Measurements from ENCODE around the gene CSMD2. TPM values are rescaled to one million over a fixed set of nuclear protein-coding genes. Genes with fewer than 3 reads are reported as not detected.
"Not testable (repeated sequence)": the region's sequence is repeated elsewhere in the genome, so short reads cannot be mapped to it uniquely, and the experiment has no call there.

Gene CSMD2
- total RNA-seq, 1 experiment from 2014 or later = not detected

- no peaks in the 10 kb centered on the region for H3K9me2 ChIP-seq (ENCODE audit: insufficient read depth)
- no peaks in the 10 kb centered on the region for H3K36me3 ChIP-seq (ENCODE audit: low read depth)
- POLR2A ChIA-PET (ENCODE audit: unreplicated experiment) = no interaction called here
- no peak overlapping the region for H3K4me2 ChIP-seq
- H4K20me1 ChIP-seq (ENCODE audit: insufficient read depth) = no peaks in the 10 kb centered on the region
- H3K4me3 ChIP-seq = no peak overlapping the region
- no peak overlapping the region for H3K27ac ChIP-seq
- CTCF ChIA-PET = interaction anchor here (0.7 kb wide), 1 partner anchor 159 kb away, joined by 3 read pairs; no protein-coding TSS in a partner anchor
- no peak overlapping the region for H2AFZ ChIP-seq
- BruUV-seq (replicated peaks) = no TSS peak
- intact Hi-C loops (cut with micrococcal nuclease; ENCODE audit: unreplicated experiment) = no loop called here
- DNase-seq = no peak
- peaks cover 31% of the 10 kb centered on the region for H3K27me3 ChIP-seq (ENCODE audit: insufficient read depth, low read depth)
- H3K79me2 ChIP-seq (ENCODE audit: low read depth) = no peaks in the 10 kb centered on the region
- no peak for TF ChIP-seq EZH2 (IDR thresholded peaks at IDR 0.05; ENCODE audit: low read depth)
- TF ChIP-seq, protein P1, sequence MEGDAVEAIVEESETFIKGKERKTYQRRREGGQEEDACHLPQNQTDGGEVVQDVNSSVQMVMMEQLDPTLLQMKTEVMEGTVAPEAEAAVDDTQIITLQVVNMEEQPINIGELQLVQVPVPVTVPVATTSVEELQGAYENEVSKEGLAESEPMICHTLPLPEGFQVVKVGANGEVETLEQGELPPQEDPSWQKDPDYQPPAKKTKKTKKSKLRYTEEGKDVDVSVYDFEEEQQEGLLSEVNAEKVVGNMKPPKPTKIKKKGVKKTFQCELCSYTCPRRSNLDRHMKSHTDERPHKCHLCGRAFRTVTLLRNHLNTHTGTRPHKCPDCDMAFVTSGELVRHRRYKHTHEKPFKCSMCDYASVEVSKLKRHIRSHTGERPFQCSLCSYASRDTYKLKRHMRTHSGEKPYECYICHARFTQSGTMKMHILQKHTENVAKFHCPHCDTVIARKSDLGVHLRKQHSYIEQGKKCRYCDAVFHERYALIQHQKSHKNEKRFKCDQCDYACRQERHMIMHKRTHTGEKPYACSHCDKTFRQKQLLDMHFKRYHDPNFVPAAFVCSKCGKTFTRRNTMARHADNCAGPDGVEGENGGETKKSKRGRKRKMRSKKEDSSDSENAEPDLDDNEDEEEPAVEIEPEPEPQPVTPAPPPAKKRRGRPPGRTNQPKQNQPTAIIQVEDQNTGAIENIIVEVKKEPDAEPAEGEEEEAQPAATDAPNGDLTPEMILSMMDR (conservative IDR thresholded peaks at IDR 0.05) = no peak
- peaks cover 6% of the 10 kb centered on the region; the same call in 1 of the 2 replicates for H3K9me3 ChIP-seq (ENCODE audit: insufficient read depth, low read depth)
- no peaks in the 10 kb centered on the region for H3K4me1 ChIP-seq (replicated peaks; ENCODE audit: insufficient read depth)
- no peaks in the 10 kb centered on the region for H3F3A ChIP-seq (ENCODE audit: insufficient read depth, low read depth)
Measured at GRCh38 chr1:33515607-33516006, 649.4 kb downstream of the CSMD2 start.

DNA sequence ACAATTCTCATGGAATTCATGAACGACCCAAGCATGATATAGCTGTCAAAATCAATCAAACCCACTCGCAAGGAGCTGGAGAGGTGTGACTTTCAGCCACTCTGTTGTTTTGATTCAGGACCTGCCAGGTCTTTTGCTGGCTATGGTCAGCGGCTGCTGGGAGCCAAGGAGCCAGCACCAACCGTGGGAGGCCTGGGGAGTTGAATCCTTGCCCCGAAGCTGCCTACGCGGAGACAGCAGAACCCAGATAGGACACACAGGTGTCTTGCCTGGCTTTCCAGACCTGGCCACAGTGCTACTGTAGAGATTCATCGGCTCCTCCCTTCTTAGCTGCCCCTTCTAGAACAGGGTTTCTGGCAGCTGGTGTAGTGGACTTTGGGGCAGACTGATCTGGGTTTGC lies 649.9 kb downstream of the CSMD2 start:
- intact Hi-C loops (cut with micrococcal nuclease; ENCODE audit: unreplicated experiment) = no loop called here
- no peaks in the 10 kb centered on the region for H3K4me1 ChIP-seq (replicated peaks; ENCODE audit: insufficient read depth)
- no peaks in the 10 kb centered on the region for H4K20me1 ChIP-seq (ENCODE audit: insufficient read depth)
- H2AFZ ChIP-seq = no peak overlapping the region
- CTCF ChIA-PET = no interaction called here
- no peak overlapping the region for H3K4me3 ChIP-seq
- POLR2A ChIA-PET (ENCODE audit: unreplicated experiment) = no interaction called here
- H3K79me2 ChIP-seq (ENCODE audit: low read depth) = no peaks in the 10 kb centered on the region
- TF ChIP-seq EZH2 (IDR thresholded peaks at IDR 0.05; ENCODE audit: low read depth) = no peak
- TF ChIP-seq, protein P1 (conservative IDR thresholded peaks at IDR 0.05) = no peak
- H3F3A ChIP-seq (ENCODE audit: insufficient read depth, low read depth) = no peaks in the 10 kb centered on the region
- no peak overlapping the region for H3K4me2 ChIP-seq
- peaks cover 6% of the 10 kb centered on the region; the same call in 1 of the 2 replicates for H3K9me3 ChIP-seq (ENCODE audit: insufficient read depth, low read depth)
- BruUV-seq (replicated peaks) = no TSS peak
- H3K27me3 ChIP-seq (ENCODE audit: insufficient read depth, low read depth) = peaks cover 26% of the 10 kb centered on the region
- no peaks in the 10 kb centered on the region for H3K9me2 ChIP-seq (ENCODE audit: insufficient read depth)
- no peak for DNase-seq
- no peaks in the 10 kb centered on the region for H3K36me3 ChIP-seq (ENCODE audit: low read depth)
- no peak overlapping the region for H3K27ac ChIP-seq

- peak in 1 of 2 experiments; percentile 69 for DNase-seq
- Histone ChIP-seq H3K4me1 (replicated peaks; ENCODE audit: insufficient read depth) (no peaks in the 10 kb centered on the region), H3K79me2 (ENCODE audit: low read depth) (no peaks in the 10 kb centered on the region), H3K27me3 (ENCODE audit: insufficient read depth, low read depth) (peaks cover 12% of the 10 kb centered on the region; the same call in 1 of the 2 replicates), H3K27ac (no peak overlapping the region), H3K9me3 (ENCODE audit: insufficient read depth, low read depth) (peaks cover 6% of the 10 kb centered on the region; the same call in 1 of the 2 replicates), H3F3A (ENCODE audit: insufficient read depth, low read depth) (no peaks in the 10 kb centered on the region), H3K9me2 (ENCODE audit: insufficient read depth) (no peaks in the 10 kb centered on the region), H4K20me1 (ENCODE audit: insufficient read depth) (no peaks in the 10 kb centered on the region), H2AFZ (no peak overlapping the region), H3K36me3 (ENCODE audit: low read depth) (no peaks in the 10 kb centered on the region), H3K4me2 (no peak overlapping the region), H3K4me3 (no peak overlapping the region)
- no peak for TF ChIP-seq EZH2 (IDR thresholded peaks at IDR 0.05; ENCODE audit: low read depth)
- TF ChIP-seq, protein P1 (conservative IDR thresholded peaks at IDR 0.05) = no peak
- ChIA-PET POLR2A (ENCODE audit: unreplicated experiment) (interaction anchor here (0.6 kb wide), 1 partner anchor 1440 kb away, joined by 4 read pairs; the partner anchor contains the start of gene TMEM39B), CTCF (no interaction called here)
- no TSS peak for BruUV-seq (replicated peaks)
- intact Hi-C loops (cut with micrococcal nuclease; ENCODE audit: unreplicated experiment) = no loop called here
Measured at GRCh38 chr1:33512226-33513011, 652.6 kb downstream of the CSMD2 start.

DNA sequence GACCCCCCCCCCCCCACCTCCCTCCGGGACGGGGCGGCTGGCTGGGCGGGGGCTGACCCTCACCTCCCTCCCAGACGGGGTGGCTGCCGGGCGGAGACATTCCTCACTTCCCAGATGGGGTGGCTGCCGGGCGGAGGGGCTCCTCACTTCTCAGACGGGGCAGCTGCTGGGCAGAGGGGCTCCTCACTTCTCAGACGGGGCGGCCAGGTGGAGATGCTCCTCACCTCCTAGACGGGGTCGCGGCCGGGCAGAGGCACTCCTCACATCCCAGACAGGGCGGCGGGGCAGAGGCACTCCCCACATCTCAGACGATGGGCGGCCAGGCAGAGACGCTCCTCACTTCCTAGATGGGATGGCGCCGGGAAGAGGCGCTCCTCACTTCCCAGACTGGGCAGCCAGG lies 655.8 kb downstream of the CSMD2 start:
- H3K27me3 ChIP-seq (ENCODE audit: insufficient read depth, low read depth); H2AFZ ChIP-seq; H3K27ac ChIP-seq; H4K20me1 ChIP-seq (ENCODE audit: insufficient read depth); DNase-seq; H3K36me3 ChIP-seq (ENCODE audit: low read depth); POLR2A ChIA-PET (ENCODE audit: unreplicated experiment); intact Hi-C loops (cut with micrococcal nuclease; ENCODE audit: unreplicated experiment); H3K4me3 ChIP-seq; H3K79me2 ChIP-seq (ENCODE audit: low read depth); H3K9me2 ChIP-seq (ENCODE audit: insufficient read depth); CTCF ChIA-PET; H3K4me2 ChIP-seq; H3K9me3 ChIP-seq (ENCODE audit: insufficient read depth, low read depth); H3K4me1 ChIP-seq (replicated peaks; ENCODE audit: insufficient read depth); BruUV-seq (replicated peaks); H3F3A ChIP-seq (ENCODE audit: insufficient read depth, low read depth): not testable (repeated sequence)

Measured in PC-9 (cell line).